Measurements from ENCODE around the gene GAK. TPM values are rescaled to one million over a fixed set of nuclear protein-coding genes. Genes with fewer than 3 reads are reported as not detected.

GAK gene
- total RNA-seq, 4 donors from 2014 or later = 50.6 to 1,098 (median 104) TPM

- DNase-seq = no peak
- Histone ChIP-seq H3K36me3 (no peaks in the 10 kb centered on the region), H3K27ac (no peak overlapping the region), H3K4me3 (no peak overlapping the region), H3K4me1 (no peaks in the 10 kb centered on the region), H3K27me3 (no peaks in the 10 kb centered on the region), H3K9me3 (no peaks in the 10 kb centered on the region)
- intact Hi-C loops (cut with DNase I; ENCODE audit: low total_unique reads) = no loop called here
- TF ChIP-seq CTCF (IDR thresholded peaks at IDR 0.05) = no peak
- TF ChIP-seq POLR2A (IDR thresholded peaks at IDR 0.05) = no peak
Measured at GRCh38 chr4:875818-876423, 56.2 kb downstream of the GAK start.

- no peaks in the 10 kb centered on the region for H3K36me3 ChIP-seq
- H3K4me3 ChIP-seq = no peak overlapping the region
- H3K27ac ChIP-seq = no peak overlapping the region
- DNase-seq = no peak
- H3K27me3 ChIP-seq = no peaks in the 10 kb centered on the region
- intact Hi-C loops (cut with DNase I; ENCODE audit: low total_unique reads) = no loop called here
- H3K4me1 ChIP-seq = no peaks in the 10 kb centered on the region
- TF ChIP-seq CTCF (IDR thresholded peaks at IDR 0.05) (no peak), POLR2A (IDR thresholded peaks at IDR 0.05) (no peak)
- H3K9me3 ChIP-seq = no peaks in the 10 kb centered on the region
Measured at GRCh38 chr4:874971-875817, 56.9 kb downstream of the GAK start.

GRCh38 chr4:874056-874455 lies 58.1 kb downstream of the GAK start:
- no peak for TF ChIP-seq POLR2A (IDR thresholded peaks at IDR 0.05)
- TF ChIP-seq CTCF (IDR thresholded peaks at IDR 0.05) = no peak
- Histone ChIP-seq H3K36me3 (no peaks in the 10 kb centered on the region), H3K4me3 (no peak overlapping the region)

GRCh38 chr4:872241-872981 lies 59.7 kb downstream of the GAK start:
- TF ChIP-seq CTCF (IDR thresholded peaks at IDR 0.05) (no peak), POLR2A (IDR thresholded peaks at IDR 0.05) (no peak)
- no peaks in the 10 kb centered on the region for H3K9me3 ChIP-seq
- H3K4me3 ChIP-seq = no peak overlapping the region
- no peaks in the 10 kb centered on the region for H3K36me3 ChIP-seq
- no peak for DNase-seq
- intact Hi-C loops (cut with DNase I; ENCODE audit: low total_unique reads) = no loop called here
- H3K4me1 ChIP-seq = no peaks in the 10 kb centered on the region
- no peaks in the 10 kb centered on the region for H3K27me3 ChIP-seq
- H3K27ac ChIP-seq = no peak overlapping the region

More at GRCh38 chr4:874056-874455, 58.1 kb downstream of the GAK start:
- Histone ChIP-seq H3K27ac (no peak overlapping the region), H3K9me3 (no peaks in the 10 kb centered on the region), H3K4me1 (no peaks in the 10 kb centered on the region), H3K27me3 (no peaks in the 10 kb centered on the region)
- DNase-seq = no peak
- intact Hi-C loops (cut with DNase I; ENCODE audit: low total_unique reads) = no loop called here

- no peaks in the 10 kb centered on the region for H3K4me1 ChIP-seq
- no peak overlapping the region for H3K27ac ChIP-seq
- intact Hi-C loops (cut with DNase I; ENCODE audit: low total_unique reads) = no loop called here
- no peaks in the 10 kb centered on the region for H3K36me3 ChIP-seq
- no peaks in the 10 kb centered on the region for H3K27me3 ChIP-seq
- H3K9me3 ChIP-seq = no peaks in the 10 kb centered on the region
- TF ChIP-seq POLR2A (IDR thresholded peaks at IDR 0.05) = no peak
- TF ChIP-seq CTCF (IDR thresholded peaks at IDR 0.05) = no peak
- H3K4me3 ChIP-seq = no peak overlapping the region
- no peak for DNase-seq
Measured at GRCh38 chr4:871484-871883, 60.6 kb downstream of the GAK start.
